ENCODE results near the gene TXNDC11.

The TXNDC11 gene

DNA sequence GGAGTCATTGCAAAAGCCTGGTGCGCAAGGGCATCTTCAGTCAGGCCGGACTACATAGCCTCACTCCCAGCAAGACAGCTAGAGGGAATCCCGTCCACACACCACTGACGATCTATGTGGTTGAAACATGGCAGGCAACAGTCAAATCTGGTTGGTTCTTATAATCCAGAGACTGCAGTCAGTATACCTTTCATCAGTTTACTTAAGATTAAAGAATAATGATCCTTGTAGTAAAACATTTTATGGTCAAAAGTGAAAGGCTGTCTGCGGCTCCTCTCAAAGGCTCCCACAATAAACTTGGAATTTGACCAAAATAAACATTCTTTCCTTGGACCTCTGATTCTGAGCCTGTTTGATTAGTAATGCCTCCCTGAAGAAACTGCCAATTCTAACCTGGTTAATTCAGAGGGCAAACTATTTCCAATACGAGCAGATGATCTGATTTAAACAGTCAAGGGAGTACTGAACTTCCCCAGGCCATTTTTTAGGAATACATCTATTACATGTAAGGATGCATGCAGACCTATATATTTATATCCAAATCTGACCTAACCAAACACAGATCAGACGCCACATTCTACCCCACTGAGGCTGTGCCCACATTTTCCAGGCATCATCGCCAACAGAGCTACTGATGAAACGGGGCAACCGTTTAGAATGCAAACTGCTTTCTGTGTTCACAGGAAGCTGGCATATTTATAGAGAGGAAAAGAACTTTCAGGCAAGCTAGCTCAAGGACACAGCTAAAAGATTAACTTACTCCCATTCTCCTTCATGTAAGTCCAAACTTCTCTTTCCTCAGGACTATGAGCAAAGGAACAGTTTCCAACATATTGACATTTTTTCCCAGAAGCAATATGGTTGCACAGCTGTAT, 15.3 kb upstream of the TXNDC11 start:
- TF ChIP-seq, protein P1, sequence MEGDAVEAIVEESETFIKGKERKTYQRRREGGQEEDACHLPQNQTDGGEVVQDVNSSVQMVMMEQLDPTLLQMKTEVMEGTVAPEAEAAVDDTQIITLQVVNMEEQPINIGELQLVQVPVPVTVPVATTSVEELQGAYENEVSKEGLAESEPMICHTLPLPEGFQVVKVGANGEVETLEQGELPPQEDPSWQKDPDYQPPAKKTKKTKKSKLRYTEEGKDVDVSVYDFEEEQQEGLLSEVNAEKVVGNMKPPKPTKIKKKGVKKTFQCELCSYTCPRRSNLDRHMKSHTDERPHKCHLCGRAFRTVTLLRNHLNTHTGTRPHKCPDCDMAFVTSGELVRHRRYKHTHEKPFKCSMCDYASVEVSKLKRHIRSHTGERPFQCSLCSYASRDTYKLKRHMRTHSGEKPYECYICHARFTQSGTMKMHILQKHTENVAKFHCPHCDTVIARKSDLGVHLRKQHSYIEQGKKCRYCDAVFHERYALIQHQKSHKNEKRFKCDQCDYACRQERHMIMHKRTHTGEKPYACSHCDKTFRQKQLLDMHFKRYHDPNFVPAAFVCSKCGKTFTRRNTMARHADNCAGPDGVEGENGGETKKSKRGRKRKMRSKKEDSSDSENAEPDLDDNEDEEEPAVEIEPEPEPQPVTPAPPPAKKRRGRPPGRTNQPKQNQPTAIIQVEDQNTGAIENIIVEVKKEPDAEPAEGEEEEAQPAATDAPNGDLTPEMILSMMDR (IDR thresholded peaks at IDR 0.05; ENCODE audit: low read depth, low read length) = no peak
- DNase-seq (ENCODE audit: extremely low read depth, low read depth) = no peak

DNA sequence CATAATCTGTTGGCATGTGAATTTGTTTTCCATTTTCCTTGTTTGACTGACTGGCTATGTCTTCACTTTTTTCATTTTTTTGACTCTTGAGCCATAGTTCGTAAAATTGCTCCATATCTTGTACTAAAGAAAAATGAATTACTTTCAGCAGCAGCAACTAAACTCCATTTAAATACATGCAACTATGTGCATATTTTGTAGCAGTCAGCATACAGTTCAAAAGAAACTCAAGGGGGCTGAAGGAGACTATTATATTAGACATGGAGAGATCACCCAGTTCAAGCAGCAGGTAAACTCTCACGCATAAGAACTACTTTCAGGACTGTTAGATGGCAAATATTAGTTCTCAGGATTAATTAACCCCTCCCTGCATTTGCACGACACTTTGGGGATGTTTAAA, 13.6 kb upstream of the TXNDC11 start:
- DNase-seq (ENCODE audit: extremely low read depth, low read depth) = no peak
- TF ChIP-seq, protein P1 (IDR thresholded peaks at IDR 0.05; ENCODE audit: low read depth, low read length) = no peak

DNA sequence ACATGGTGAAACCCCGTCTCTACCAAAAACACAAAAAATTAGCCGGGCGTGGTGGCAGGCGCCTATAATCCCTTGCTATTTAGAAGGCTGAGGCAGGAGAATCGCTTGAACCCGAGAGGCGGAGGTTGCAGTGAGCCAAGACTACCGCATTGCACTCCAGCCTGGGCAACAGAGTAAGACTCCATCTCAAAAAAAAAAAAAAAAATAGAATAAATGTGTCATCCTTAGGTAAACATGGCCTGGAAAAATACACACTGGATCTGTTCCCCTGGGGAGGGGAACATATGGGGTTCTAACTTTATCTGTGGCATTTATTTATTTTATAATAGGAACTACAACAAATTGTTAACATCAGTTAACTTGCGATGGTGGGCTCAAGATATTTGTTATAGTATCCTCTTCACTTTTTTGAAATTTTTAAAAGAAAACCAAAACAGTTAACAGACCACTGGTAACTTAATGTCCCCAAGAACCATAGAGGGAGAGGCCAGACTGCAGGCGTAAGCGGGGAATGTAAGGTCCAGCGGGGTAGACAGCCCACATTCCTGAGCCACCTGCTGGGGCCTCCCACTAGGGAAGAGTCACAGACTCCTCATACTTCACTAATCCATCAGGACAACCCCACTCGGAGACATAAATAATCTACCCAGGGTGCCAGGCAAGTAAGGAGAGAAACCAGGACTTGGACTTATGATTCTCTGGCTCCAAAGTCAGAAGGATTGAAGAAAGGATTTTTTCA, 12.5 kb upstream of the TXNDC11 start:
- no peak for DNase-seq (ENCODE audit: extremely low read depth, low read depth)
- TF ChIP-seq, protein P1 (IDR thresholded peaks at IDR 0.05; ENCODE audit: low read depth, low read length) = no peak

DNA sequence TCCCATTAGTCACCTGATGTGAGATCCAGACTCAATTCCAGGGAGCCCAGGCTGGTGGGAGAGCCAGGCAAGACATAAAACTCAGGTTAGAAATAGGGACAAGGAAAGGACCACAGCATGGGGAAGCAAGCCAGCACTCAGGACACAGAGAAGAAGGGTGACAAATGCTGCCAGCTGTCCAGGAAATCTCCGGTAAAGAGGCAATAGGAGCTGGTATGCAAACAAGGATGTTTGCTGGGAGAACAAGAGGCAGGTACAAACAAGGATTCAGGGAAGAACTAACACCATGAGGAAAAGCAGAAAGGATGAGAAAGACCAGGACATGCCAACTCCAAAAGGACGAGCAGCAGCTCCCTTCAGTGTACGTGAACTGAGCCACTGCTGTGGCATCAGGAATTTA, 10.2 kb upstream of the TXNDC11 start:
- TF ChIP-seq, protein P1 (IDR thresholded peaks at IDR 0.05; ENCODE audit: low read depth, low read length) = no peak
- no peak for DNase-seq (ENCODE audit: extremely low read depth, low read depth)

DNA sequence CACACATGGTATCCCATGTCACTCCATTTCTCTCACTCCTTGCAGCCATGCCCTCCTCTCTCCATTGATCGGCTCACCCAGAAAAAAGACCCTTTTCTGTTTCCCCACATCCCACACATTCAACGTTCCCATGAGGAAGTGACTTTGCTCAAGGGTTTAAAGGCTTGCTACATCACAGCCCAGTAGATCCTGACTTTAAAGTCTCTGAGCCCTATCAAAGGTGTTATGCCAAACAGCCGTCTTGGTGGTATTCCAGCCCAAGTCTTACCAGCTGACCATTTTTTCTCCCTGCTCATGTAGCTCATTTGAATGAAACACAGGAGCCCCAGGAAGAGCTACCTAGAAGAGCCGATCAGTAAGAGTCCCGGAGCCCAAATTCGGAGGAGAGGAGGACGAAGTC, 7.4 kb upstream of the TXNDC11 start:
- DNase-seq (ENCODE audit: extremely low read depth, low read depth) = no peak
- TF ChIP-seq, protein P1 (IDR thresholded peaks at IDR 0.05; ENCODE audit: low read depth, low read length) = no peak

DNA sequence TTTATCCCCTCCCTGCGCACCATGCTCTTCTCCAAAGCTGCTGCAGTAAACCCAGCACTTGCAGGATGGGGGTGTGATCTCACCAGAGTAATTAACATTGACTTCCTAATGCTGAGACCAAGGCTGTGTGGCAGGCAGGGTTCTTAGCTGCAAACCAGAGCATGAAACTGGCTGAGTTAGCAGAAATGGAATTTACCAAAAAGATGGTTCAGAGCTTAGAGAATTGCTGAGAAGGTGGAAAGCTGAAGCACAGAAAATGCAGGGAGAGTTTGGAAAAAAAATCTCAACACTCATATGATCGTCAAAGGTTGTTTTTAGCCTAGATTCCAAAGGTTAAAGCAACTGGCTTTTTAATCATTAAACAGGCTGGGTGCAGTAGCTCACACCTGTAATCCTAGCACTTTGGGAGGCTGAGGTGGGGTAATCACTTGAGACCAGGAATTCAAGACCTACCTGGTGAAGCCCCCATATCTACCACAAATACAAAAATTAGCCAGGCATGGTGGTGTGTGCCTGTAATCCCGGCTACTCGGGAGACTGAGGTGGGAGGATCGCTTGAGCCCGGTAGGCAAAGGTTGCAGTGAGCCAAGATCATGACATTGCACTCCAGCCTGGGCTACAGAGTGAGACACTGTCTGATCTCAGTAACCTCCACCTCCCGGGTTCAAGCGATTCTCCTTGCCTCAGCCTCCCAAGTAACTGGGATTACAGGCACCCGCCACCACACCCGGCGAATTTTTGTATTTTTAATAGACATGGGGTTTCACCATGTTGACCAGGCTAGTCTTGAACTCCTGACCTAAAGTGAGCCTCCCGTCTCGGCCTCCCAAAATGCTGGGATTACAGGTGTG, 6.0 kb upstream of the TXNDC11 start:
- TF ChIP-seq, protein P1 (IDR thresholded peaks at IDR 0.05; ENCODE audit: low read depth, low read length) = no peak
- no peak for DNase-seq (ENCODE audit: extremely low read depth, low read depth)
